Peyer's patch (tissue), 4 donors: ENCODE data around the gene PTBP2. TPM values are rescaled to one million over a fixed set of nuclear protein-coding genes. Genes with fewer than 3 reads are reported as not detected.

ENCODE experiments used
- DNase-seq, 3 donors: peaks; one replicate each; pipeline ENCODE4 v3.0.0-alpha.2; 2017 to 2019
- H3K27ac ChIP-seq, 4 donors: fragments of 200-600 bp; sonication (generic); one replicate each; pipeline ENCODE4 v1.5.1; 2016 to 2019
- H3K27me3 ChIP-seq, 2 donors: fragments of 200-600 bp; sonication (generic); one replicate each; pipeline ENCODE4 v1.5.1; 2019
- H3K36me3 ChIP-seq, 3 donors: fragments of 200-600 bp; sonication (generic); one replicate each; pipeline ENCODE4 v1.5.1; 2016 to 2019
- H3K4me1 ChIP-seq, 4 donors: fragments of 200-600 bp; sonication (generic); one replicate each; pipeline ENCODE4 v1.5.1; 2016 to 2019
- H3K4me3 ChIP-seq, 4 donors: fragments of 200-600 bp; sonication (generic); 1 replicate in 3 of 4; 2 replicates in 1 of 4; pipeline ENCODE4 v1.5.1; 2016 to 2019; ENCODE audit warnings: mild to moderate bottlenecking in 1 of 4
- H3K9me3 ChIP-seq, 4 donors: fragments of 200-600 bp; sonication (generic); one replicate each; pipeline ENCODE4 v1.5.1; 2016 to 2019; ENCODE audit warnings: mild to moderate bottlenecking in 1 of 4
- POLR2A ChIP-seq, 2 donors: fragments of 450-650 bp; IDR thresholded peaks; one replicate each; pipeline ENCODE4 v1.5.1; 2017; ENCODE audit warnings: antibody characterized with exemption in 2 of 2, mild to moderate bottlenecking in 2 of 2, moderate library complexity in 2 of 2
- total RNA-seq, 4 donors: library from RNA; depleted of rRNA; stranded (reverse); fragments of >200 nt; gene quantifications; one replicate each; pipeline ENCODE4 v1.1.0, GENCODE V29; 2016
- TF ChIP-seq, protein P1 (sequence below), 6 experiments: fragments of 450-650 bp in 4 of 6; fragments of 200-600 bp in 2 of 6; sonication (generic) in 1 of 6; IDR thresholded peaks; one replicate each; pipeline ENCODE4 v1.5.1; 2017 to 2019; ENCODE audit warnings: antibody characterized with exemption in 6 of 6, mild to moderate bottlenecking in 3 of 6, moderate library complexity in 1 of 6

Gene PTBP2
- total RNA-seq, 4 donors from 2014 or later, result 20.3 to 55.1 (median 31.7) TPM

GRCh38 chr1:96837057-96837780 lies 115.6 kb downstream of the PTBP2 start:
- H3K27ac ChIP-seq, result peak overlapping the region in 1 of 4 donors; percentile 25
- no peak for DNase-seq
- H3K9me3 ChIP-seq, result no peaks in the 10 kb centered on the region
- TF ChIP-seq, protein P1, sequence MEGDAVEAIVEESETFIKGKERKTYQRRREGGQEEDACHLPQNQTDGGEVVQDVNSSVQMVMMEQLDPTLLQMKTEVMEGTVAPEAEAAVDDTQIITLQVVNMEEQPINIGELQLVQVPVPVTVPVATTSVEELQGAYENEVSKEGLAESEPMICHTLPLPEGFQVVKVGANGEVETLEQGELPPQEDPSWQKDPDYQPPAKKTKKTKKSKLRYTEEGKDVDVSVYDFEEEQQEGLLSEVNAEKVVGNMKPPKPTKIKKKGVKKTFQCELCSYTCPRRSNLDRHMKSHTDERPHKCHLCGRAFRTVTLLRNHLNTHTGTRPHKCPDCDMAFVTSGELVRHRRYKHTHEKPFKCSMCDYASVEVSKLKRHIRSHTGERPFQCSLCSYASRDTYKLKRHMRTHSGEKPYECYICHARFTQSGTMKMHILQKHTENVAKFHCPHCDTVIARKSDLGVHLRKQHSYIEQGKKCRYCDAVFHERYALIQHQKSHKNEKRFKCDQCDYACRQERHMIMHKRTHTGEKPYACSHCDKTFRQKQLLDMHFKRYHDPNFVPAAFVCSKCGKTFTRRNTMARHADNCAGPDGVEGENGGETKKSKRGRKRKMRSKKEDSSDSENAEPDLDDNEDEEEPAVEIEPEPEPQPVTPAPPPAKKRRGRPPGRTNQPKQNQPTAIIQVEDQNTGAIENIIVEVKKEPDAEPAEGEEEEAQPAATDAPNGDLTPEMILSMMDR (IDR thresholded peaks at IDR 0.05), result no peak
- no peak for TF ChIP-seq POLR2A (IDR thresholded peaks at IDR 0.05)
- no peaks in the 10 kb centered on the region for H3K27me3 ChIP-seq
- H3K4me3 ChIP-seq, result no peak overlapping the region
- no peaks in the 10 kb centered on the region for H3K4me1 ChIP-seq
- H3K36me3 ChIP-seq, result no peaks in the 10 kb centered on the region

- no peak for DNase-seq
- Histone ChIP-seq H3K36me3 (no peaks in the 10 kb centered on the region), H3K27ac (peak overlapping the region in 1 of 4 donors; percentile 25)
Measured at GRCh38 chr1:96837781-96838216, 116.2 kb downstream of the PTBP2 start.

GRCh38 chr1:96840396-96840795 lies 118.8 kb downstream of the PTBP2 start:
- no peaks in the 10 kb centered on the region for H3K4me1 ChIP-seq
- DNase-seq, result no peak
- no peaks in the 10 kb centered on the region for H3K27me3 ChIP-seq
- TF ChIP-seq, protein P1 (IDR thresholded peaks at IDR 0.05), result no peak
- no peaks in the 10 kb centered on the region for H3K9me3 ChIP-seq
- H3K36me3 ChIP-seq, result no peaks in the 10 kb centered on the region
- no peak overlapping the region for H3K27ac ChIP-seq
- H3K4me3 ChIP-seq, result no peak overlapping the region

More at GRCh38 chr1:96837781-96838216, 116.2 kb downstream of the PTBP2 start:
- Histone ChIP-seq H3K4me3 (no peak overlapping the region), H3K27me3 (no peaks in the 10 kb centered on the region), H3K4me1 (no peaks in the 10 kb centered on the region), H3K9me3 (no peaks in the 10 kb centered on the region)
- TF ChIP-seq POLR2A (IDR thresholded peaks at IDR 0.05), result no peak
- TF ChIP-seq, protein P1 (IDR thresholded peaks at IDR 0.05), result no peak

DNA sequence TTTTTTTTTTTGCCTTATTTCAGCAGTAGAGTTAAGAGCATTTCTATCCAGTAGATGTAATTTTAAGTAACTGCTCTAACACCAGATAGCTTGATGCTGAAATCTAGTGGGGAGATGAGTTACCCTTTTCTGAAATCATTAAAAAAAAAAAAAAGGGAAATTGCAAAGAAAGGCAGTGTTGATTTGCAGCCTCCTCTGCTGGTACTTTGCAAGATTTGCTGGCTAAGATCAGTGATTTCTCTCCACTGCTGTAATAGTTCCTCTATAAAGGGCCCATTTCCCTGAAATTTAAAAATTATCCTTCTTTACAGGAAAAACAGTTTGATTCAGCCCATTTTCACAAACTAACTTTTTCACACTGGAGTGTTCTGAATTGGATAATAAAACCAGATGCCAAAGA lies 120.6 kb downstream of the PTBP2 start:
- Histone ChIP-seq H3K4me1 (no peaks in the 10 kb centered on the region), H3K27me3 (no peaks in the 10 kb centered on the region), H3K9me3 (no peaks in the 10 kb centered on the region), H3K27ac (no peak overlapping the region), H3K36me3 (no peaks in the 10 kb centered on the region), H3K4me3 (no peak overlapping the region)
- DNase-seq, result no peak
- no peak for TF ChIP-seq POLR2A (IDR thresholded peaks at IDR 0.05)
- TF ChIP-seq, protein P1 (IDR thresholded peaks at IDR 0.05), result no peak

GRCh38 chr1:96843196-96843595 lies 121.6 kb downstream of the PTBP2 start:
- Histone ChIP-seq H3K27ac (no peak overlapping the region), H3K9me3 (no peaks in the 10 kb centered on the region), H3K4me1 (no peaks in the 10 kb centered on the region), H3K27me3 (no peaks in the 10 kb centered on the region), H3K36me3 (no peaks in the 10 kb centered on the region), H3K4me3 (no peak overlapping the region)
- TF ChIP-seq POLR2A (IDR thresholded peaks at IDR 0.05), result no peak
- TF ChIP-seq, protein P1 (IDR thresholded peaks at IDR 0.05), result no peak
- DNase-seq, result no peak
